ENCODE results near the gene GPC5. TPM values are rescaled to one million over a fixed set of nuclear protein-coding genes. Genes with fewer than 3 reads are reported as not detected.

GPC5 gene
- total RNA-seq, 1 experiment from 2014 or later = 14.2 TPM

- no peak for DNase-seq (ENCODE audit: low spot score)
- in situ Hi-C loops (cut with HindIII; ENCODE audit: low sequenced_read_pairs) = no loop called here
Observed at GRCh38 chr13:91622778-91623550, 224.5 kb downstream of the GPC5 start.

GRCh38 chr13:91627952-91628739 lies 229.7 kb downstream of the GPC5 start:
- in situ Hi-C loops (cut with HindIII; ENCODE audit: low sequenced_read_pairs) = no loop called here
- no peak for DNase-seq (ENCODE audit: low spot score)

DNA sequence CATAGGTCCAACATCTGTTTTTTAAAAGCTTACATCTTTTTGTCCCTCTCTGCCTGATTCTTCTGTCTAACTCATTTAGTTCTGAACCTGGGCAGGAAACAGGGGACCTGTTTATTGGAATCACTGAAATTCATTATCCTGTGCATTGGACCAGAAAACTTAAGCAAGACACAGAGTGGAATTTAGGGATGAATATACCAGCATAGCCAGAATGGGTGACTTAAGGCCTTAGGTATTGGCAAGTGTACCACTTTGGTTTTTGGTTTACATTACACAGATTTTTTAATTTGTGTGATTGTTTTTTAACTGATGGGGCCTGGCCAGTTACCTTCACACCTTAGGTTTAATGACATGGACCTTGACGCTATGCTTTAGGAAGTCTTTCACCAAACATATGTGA lies 232.5 kb downstream of the GPC5 start:
- no peak for DNase-seq (ENCODE audit: low spot score)
- in situ Hi-C loops (cut with HindIII; ENCODE audit: low sequenced_read_pairs) = no loop called here

DNA sequence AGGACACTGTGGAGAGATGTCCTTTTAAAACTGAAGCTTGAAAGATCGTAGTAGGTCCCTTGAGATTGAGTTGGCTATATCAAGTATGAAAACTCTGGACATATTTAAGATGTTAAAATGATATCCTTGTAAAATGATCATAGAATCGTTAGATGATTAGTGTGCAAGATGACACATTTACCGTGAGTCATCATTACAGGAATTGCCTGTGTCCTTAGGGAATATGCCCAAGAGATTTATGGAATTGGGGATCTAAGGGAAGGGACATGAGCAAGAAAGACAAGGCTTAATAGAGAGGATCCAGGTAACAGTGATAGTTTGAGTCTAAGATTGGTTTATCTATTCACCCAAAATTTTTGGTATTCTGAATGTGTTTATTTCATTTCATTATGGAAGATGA lies 233.7 kb downstream of the GPC5 start:
- DNase-seq (ENCODE audit: low spot score) = no peak
- in situ Hi-C loops (cut with HindIII; ENCODE audit: low sequenced_read_pairs) = no loop called here

GRCh38 chr13:91639330-91639729 lies 240.9 kb downstream of the GPC5 start:
- no peak for DNase-seq (ENCODE audit: low spot score)
- in situ Hi-C loops (cut with HindIII; ENCODE audit: low sequenced_read_pairs) = no loop called here

- DNase-seq (ENCODE audit: low spot score) = no peak
- in situ Hi-C loops (cut with HindIII; ENCODE audit: low sequenced_read_pairs) = no loop called here
Observed at GRCh38 chr13:91643394-91643793, 245.0 kb downstream of the GPC5 start.

- in situ Hi-C loops (cut with HindIII; ENCODE audit: low sequenced_read_pairs) = no loop called here
- no peak for DNase-seq (ENCODE audit: low spot score)
Observed at GRCh38 chr13:91644806-91645205, 246.4 kb downstream of the GPC5 start.

- no peak for DNase-seq (ENCODE audit: low spot score)
- in situ Hi-C loops (cut with HindIII; ENCODE audit: low sequenced_read_pairs) = no loop called here
Observed at GRCh38 chr13:91647361-91647990, 249.1 kb downstream of the GPC5 start.

- in situ Hi-C loops (cut with HindIII; ENCODE audit: low sequenced_read_pairs) = no loop called here
- no peak for DNase-seq (ENCODE audit: low spot score)
Observed at GRCh38 chr13:91648012-91648411, 249.6 kb downstream of the GPC5 start.

DNA sequence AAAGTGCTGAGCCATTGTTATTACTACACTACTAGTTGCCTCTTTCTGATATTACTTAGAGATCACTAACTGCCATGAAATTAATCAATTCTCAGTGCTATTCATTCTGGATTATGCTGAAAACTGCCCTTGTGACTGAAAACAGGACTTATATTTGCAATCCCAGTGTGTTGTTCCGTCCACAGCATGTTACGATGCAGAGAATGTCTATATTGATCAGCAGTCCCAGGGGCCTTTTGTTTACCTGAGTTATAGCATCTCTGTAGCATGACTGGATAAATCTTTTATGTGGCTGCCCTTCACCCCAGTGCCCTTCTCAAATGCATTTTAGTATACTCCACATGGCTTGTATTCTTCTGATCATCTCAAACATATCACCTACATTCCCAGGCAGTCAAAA lies 251.0 kb downstream of the GPC5 start:
- in situ Hi-C loops (cut with HindIII; ENCODE audit: low sequenced_read_pairs) = no loop called here
- no peak for DNase-seq (ENCODE audit: low spot score)

- no peak for DNase-seq (ENCODE audit: low spot score)
- in situ Hi-C loops (cut with HindIII; ENCODE audit: low sequenced_read_pairs) = no loop called here
Observed at GRCh38 chr13:91652404-91653301, 254.2 kb downstream of the GPC5 start.

GRCh38 chr13:91655731-91656130 lies 257.3 kb downstream of the GPC5 start:
- in situ Hi-C loops (cut with HindIII; ENCODE audit: low sequenced_read_pairs) = no loop called here
- DNase-seq (ENCODE audit: low spot score) = no peak

GRCh38 chr13:91657283-91657682 lies 258.9 kb downstream of the GPC5 start:
- no peak for DNase-seq (ENCODE audit: low spot score)
- in situ Hi-C loops (cut with HindIII; ENCODE audit: low sequenced_read_pairs) = no loop called here

DNA sequence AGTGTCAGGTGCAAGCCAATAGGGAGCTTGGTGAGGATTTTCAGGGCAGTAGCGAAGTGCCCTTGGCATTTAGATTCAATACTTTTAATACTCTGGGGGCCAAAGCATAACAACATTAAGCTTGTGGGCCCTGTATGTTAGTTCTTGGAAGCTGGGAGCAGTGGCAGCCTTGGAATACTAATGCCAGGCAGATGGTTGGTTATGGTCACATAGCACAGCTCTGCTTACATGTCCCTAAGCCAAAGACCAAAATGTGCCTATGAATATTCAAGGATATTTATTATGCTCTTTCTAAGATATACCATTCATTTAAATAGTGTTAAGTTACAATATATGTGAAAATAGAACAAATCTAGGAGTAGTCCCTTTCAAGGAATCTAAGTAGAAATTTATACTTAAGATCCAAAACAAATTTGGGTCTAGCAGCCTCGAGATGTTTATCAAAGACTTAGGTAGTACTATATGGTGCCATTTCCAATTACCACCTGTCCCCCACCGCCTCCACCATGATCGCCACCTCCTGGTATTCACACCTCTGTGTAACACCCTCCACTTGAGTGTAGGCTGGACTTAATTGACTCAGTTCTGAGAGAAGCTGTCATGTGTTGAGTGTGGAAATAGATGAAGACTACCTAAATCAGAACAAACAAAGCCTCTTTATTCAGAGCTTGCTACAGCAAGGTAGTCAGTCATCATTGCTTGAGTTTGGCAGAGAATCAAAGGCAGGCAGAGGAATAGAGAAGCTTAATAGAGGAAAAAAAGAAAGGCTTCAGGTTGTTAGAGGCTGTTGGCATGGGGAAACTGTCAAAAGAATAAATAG lies 261.0 kb downstream of the GPC5 start:
- in situ Hi-C loops (cut with HindIII; ENCODE audit: low sequenced_read_pairs) = no loop called here
- DNase-seq (ENCODE audit: low spot score) = no peak

DNA sequence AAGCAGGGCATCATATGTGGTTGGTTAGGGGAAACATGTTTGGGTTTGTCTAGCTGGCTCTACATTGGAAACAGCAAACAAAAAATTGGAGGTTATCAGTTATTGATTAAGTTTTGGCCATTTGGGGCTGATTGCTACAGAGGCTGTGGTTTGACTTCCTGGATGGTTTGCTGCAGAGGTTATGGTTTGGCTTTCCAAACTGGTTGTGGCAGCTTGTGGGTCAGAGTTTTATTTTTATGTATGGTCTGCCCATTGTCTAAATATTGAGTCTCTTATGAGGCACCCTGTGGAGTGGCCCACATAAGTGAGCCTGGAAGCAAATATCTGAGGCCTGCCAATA lies 261.6 kb downstream of the GPC5 start:
- no peak for DNase-seq (ENCODE audit: low spot score)
- in situ Hi-C loops (cut with HindIII; ENCODE audit: low sequenced_read_pairs) = no loop called here

DNA sequence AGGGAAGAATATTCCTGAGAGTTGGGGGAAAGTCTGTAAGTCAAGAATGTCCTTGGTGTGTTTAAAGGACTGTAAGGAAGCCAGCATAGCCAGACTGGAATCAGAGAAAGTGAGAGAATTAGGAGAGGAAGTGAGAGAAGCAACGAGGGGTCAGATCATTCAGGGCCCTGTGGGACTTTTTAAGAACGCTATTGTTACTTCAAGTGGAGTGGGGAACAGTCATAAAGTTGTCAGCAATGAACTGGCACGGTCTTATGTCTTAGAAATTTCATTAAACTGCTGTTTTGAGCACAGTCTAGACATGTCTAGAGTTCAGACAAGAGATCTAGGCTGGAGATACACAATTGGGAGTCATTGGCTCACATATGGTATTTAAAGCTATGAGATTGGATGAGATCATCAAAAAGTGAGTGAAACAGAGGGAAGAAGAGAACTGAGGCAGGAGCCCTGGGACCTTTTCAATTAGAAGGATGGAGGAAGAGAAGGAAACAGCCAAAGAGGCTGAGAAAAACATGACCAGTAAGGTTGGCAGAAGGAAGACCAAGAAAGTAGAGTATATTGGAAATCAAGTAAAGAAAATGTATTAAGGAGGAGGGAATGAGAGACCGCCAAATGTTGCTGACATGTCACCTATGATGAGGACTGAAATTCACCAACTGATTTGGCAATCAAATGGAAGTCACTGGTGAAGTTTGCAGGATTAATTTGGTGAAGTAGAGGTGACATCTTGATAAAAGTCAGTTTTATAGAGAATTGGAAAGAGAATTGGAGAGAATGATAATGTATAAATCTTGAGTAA lies 263.5 kb downstream of the GPC5 start:
- in situ Hi-C loops (cut with HindIII; ENCODE audit: low sequenced_read_pairs) = no loop called here
- no peak for DNase-seq (ENCODE audit: low spot score)

GRCh38 chr13:91664039-91664438 lies 265.6 kb downstream of the GPC5 start:
- in situ Hi-C loops (cut with HindIII; ENCODE audit: low sequenced_read_pairs) = no loop called here
- DNase-seq (ENCODE audit: low spot score) = no peak

GRCh38 chr13:91667486-91667885 lies 269.1 kb downstream of the GPC5 start:
- in situ Hi-C loops (cut with HindIII; ENCODE audit: low sequenced_read_pairs) = no loop called here
- no peak for DNase-seq (ENCODE audit: low spot score)
